BJ (cell line): ENCODE data around the gene TPI1. TPM values are rescaled to one million over a fixed set of nuclear protein-coding genes. Genes with fewer than 3 reads are reported as not detected.

Experiments used
- CTCF ChIA-PET: fragments of 350-600 bp; formaldehyde crosslinking; extraction: SDS; loops from one replicate; lab custom pipeline; 2021; ENCODE audit warnings: antibody characterized with exemption, inconsistent platforms; lab: Yijun Ruan, JAX
- POLR2A ChIA-PET: fragments of 300-600 bp; sonication (Branson Sonifier 250); formaldehyde crosslinking; extraction: SDS; loops from one replicate; lab custom pipeline; 2021; ENCODE audit warnings: antibody characterized with exemption; lab: Charles Lee
- DNase-seq: peaks from one replicate; pipeline ENCODE4 v3.0.0-alpha.2; 2011; ENCODE audit warnings: low read depth
- H3K27me3 ChIP-seq: 2 replicates; pipeline ENCODE4 v1.6.0; 2011; ENCODE audit warnings: low read length; ENCODE audit not compliant: control insufficient read depth, insufficient read depth
- H3K36me3 ChIP-seq: 2 replicates; pipeline ENCODE4 v1.5.1; 2011; ENCODE audit warnings: low read length; ENCODE audit not compliant: control insufficient read depth, insufficient read depth
- H3K4me3 ChIP-seq: 2 replicates; pipeline ENCODE4 v1.5.1; 2011; ENCODE audit warnings: low read depth, mild to moderate bottlenecking, control low read depth, low read length
- CTCF ChIP-seq: IDR thresholded peaks from 2 replicates; pipeline ENCODE4 v1.5.1; 2011; ENCODE audit warnings: low read depth, mild to moderate bottlenecking, control low read depth, inconsistent platforms, low read length, moderate library complexity; ENCODE audit not compliant: insufficient read depth
- polyA minus RNA-seq: library from RNA; depleted of rRNA, polyadenylated mRNA; stranded (reverse); fragments of >200 nt; gene quantifications from 2 replicates; pipeline ENCODE4 v1.2.3, GENCODE V29; 2011; rRNA and poly(A)+ RNA removed
- polyA plus RNA-seq: library from polyadenylated mRNA; depleted of rRNA; stranded (reverse); fragments of >200 nt; gene quantifications from 2 replicates; pipeline ENCODE4 v1.2.3, GENCODE V29; 2011; rRNA removed

The TPI1 gene
- 2,446 and 2,656 TPM in 2 replicates for polyA plus RNA-seq
- 955 and 1,949 TPM in 2 replicates for polyA minus RNA-seq

- Histone ChIP-seq H3K27me3 (no peaks in the 10 kb centered on the region), H3K4me3 (peak within 1 kb of the TSS; percentile 98), H3K36me3 (peaks cover 38% of the 10 kb centered on the region)
- DNase-seq = no peak
- no peak for TF ChIP-seq CTCF
- POLR2A ChIA-PET = interaction anchor here (0.6 to 4.7 kb wide), 7 partner anchors 11 to 403 kb away, joined by 3 to 34 read pairs (median 5); partner anchors contain the start of genes CDCA3, GAPDH and USP5
- CTCF ChIA-PET = interaction anchor here (0.9 to 9.7 kb wide), 10 partner anchors 7 to 112 kb away, joined by 3 to 112 read pairs (median 6); partner anchors contain the start of genes CDCA3, ENO2, LRRC23 and PTMS
Observed at GRCh38 chr12:6867413-6868210, at the start of gene TPI1. Gene TPI1, plus strand, starts transcription at chr12:6867531. Its CDS starts 36 bp downstream, at chr12:6867567.

DNA sequence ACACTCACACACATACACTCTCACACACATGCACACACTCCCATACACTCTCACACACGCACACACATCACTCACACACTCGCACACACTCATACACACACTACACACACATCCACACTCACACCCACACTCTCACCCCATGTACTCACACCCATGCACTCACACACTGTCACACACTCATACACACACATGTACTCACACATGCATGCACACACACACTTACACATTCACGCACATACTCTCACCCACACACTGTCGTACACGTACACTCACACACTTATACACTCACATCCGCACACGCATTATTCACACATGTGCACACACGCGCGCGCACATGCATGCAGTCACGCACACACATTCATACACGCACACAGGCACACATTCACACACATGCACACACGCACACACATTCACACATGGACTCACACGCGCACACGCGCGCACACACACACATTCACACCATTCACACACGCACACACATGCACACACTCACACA lies 49.6 kb upstream of the TPI1 start:
- Histone ChIP-seq H3K36me3 (no peaks in the 10 kb centered on the region), H3K27me3 (peaks cover 9% of the 10 kb centered on the region), H3K4me3 (no peak overlapping the region)
- ChIA-PET CTCF (interaction anchor here (0.9 kb wide), 1 partner anchor 7 kb away, joined by 4 read pairs; no protein-coding TSS in a partner anchor), POLR2A (no interaction called here)
- no peak for TF ChIP-seq CTCF
- no peak for DNase-seq

GRCh38 chr12:6818222-6818621 lies 49.1 kb upstream of the TPI1 start:
- POLR2A ChIA-PET = no interaction called here

DNA sequence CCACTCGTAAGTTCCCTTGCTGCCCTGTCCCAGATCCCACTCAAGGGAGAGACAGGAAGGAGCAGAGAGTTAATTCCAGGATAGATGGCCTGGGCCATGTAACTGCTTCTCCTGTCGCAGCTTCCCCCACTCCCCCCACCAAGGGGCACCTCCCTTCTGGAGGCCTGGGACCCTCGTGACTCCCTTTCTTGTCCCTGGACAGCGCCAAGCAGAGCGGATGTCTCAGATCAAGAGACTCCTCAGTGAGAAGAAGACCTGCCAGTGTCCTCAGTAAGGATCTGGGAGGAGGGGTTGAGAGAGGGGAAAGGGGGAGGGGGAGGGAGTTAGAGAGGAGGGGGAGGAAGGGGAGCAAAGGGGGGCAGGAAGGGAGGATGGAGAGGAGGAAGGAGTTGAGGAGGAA lies 48.7 kb upstream of the TPI1 start:
- H3K4me3 ChIP-seq = no peak overlapping the region
- DNase-seq = no peak
- peaks cover 9% of the 10 kb centered on the region for H3K27me3 ChIP-seq
- H3K36me3 ChIP-seq = no peaks in the 10 kb centered on the region
- no peak for TF ChIP-seq CTCF
- POLR2A ChIA-PET = no interaction called here
- CTCF ChIA-PET = no interaction called here

More at GRCh38 chr12:6818222-6818621, 49.1 kb upstream of the TPI1 start:
- DNase-seq = no peak
- Histone ChIP-seq H3K4me3 (no peak overlapping the region), H3K36me3 (no peaks in the 10 kb centered on the region), H3K27me3 (peaks cover 9% of the 10 kb centered on the region)
- TF ChIP-seq CTCF = no peak
- CTCF ChIA-PET = no interaction called here
